Measurements from ENCODE around the gene KATNAL2. TPM values are rescaled to one million over a fixed set of nuclear protein-coding genes. Genes with fewer than 3 reads are reported as not detected.

KATNAL2 gene, protein sequence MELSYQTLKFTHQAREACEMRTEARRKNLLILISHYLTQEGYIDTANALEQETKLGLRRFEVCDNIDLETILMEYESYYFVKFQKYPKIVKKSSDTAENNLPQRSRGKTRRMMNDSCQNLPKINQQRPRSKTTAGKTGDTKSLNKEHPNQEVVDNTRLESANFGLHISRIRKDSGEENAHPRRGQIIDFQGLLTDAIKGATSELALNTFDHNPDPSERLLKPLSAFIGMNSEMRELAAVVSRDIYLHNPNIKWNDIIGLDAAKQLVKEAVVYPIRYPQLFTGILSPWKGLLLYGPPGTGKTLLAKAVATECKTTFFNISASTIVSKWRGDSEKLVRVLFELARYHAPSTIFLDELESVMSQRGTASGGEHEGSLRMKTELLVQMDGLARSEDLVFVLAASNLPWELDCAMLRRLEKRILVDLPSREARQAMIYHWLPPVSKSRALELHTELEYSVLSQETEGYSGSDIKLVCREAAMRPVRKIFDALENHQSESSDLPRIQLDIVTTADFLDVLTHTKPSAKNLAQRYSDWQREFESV
- total RNA-seq, result 5.9 and 10.2 TPM in 2 replicates

DNA sequence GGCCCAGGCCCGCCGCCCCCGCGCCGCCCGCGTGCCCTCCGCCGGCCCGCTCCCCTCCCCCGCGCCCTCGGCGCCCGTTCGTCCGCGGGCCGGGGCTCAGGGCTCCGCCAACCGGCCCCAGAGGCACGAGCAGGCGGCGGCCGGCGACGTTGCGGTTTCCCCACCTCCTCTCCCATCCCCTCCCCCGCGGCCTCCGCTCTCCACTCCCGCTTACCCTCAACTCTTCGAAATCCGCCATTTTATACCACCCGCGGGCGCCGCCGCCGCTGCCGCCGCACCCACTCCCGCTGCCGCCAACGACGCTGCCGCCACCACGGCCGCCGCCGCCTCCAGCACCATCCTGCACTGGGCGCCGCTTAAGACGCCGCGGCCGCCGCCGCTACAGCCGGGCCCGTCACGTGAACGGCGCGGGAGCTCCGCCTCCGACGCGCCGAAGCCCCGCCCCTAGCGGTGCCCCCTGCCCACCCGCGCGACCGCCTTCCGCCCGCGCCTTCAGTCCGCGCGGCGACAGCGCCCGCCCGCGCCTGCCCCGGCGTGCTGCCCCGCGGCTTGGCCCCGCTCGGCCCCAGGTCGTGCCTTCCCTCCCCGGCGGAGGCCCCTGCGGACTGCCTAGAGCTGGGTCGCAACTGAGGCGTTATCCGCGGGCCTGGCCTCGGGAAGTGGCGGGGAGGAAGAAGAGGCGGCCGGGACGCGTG, at the start of gene KATNAL2, which contains the start of gene PIAS2:
TSS of gene KATNAL2 (plus strand) at position 495 of the 695 bp plus-strand sequence. CDS start 29,271 bp downstream, outside the sequence.
TSS of gene PIAS2 (minus strand) at position 400 of the 695 bp plus-strand sequence. CDS start at position 238, 162 bp downstream.

DNA sequence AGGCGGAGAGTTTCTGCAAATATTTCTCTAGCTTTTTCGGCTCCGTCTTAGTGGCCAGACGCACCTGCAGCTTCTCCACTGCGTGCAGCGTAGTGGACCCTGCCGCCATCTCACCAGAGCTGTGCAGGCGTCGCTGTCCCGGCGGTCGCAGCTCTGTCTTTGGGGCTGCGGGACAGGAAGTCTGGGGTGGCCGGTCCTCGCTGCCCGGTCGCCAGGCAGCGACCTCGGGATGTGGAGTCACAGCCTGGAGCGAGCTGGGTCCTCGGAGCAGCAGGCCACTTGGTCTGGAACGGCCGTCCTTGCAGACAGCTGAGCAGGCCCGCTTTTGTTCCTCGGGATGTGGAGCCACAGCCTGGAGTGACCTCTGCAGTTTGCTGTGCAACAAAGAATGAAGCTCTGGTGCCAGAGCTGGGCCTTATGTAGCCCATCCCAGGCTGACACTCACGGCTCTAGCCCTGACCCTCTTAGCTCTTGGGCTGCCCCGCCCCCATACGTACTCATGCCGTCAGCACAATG, 117.8 kb downstream of the KATNAL2 start, which contains the start of gene ELOA2:
TSS of gene ELOA2 (minus strand) at position 466 of the 516 bp plus-strand sequence. CDS start at position 109, 357 bp downstream.

DNA sequence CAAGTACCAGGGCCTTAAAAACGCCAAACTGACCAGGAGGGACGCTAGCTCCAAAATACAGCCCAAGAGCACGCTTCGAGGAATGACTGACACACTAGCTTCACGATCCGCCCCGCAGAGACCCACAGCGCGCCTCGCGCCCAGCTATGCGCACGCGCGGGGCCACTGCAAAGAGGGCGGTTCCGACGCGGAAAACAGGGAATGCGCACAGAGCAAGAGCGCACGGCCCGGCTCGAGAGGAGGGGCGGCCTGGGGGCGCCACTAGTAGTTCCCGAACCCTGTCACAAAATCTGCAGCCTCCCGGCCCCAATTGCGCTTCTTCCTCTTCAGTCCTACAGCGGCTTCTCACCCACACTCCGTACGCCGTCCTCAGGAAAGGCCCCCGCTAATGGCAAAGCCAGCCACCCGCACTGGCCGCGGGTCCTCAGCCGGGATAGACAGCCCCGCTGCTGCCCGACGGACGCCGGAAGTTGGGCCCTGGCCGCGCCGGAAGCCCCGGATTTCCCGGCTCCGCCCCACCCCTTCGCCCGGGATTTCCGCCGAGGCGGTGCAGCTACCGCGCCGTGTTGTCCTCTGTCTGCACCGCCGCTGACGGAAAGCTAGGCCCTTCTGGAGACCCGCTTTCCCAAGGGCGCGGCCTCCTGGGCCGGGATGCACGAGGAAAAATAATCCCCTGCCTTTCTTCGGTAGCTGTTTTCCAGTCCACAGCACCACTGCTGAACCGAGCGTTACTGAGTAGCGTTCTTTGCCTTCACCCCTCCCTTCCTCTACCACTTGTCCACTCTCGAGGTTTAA, 232.8 kb downstream of the KATNAL2 start, which contains the start of gene HDHD2:
TSS of gene HDHD2 (minus strand) at position 472 of the 795 bp plus-strand sequence. CDS start 14,061 bp downstream, outside the sequence.

Small RNAs within 50 kb of the gene (small RNA-seq; reads per million reads assigned to genes)
- gene AC012254.4, result not detected

Other genes starting within 250 kb of the KATNAL2 start
- gene ST8SIA5, start 160.5 kb upstream of the KATNAL2 start, total RNA-seq, result 0.26 and 0.43 TPM in 2 replicates
- 44.6 and 46.3 TPM in 2 replicates for gene PIAS2, start 95 bp upstream of the KATNAL2 start, total RNA-seq
- gene ELOA2, start 118.0 kb downstream of the KATNAL2 start, total RNA-seq, result not detected in 2 replicates
- gene HDHD2, start 232.9 kb downstream of the KATNAL2 start, total RNA-seq, result 18.6 and 21.2 TPM in 2 replicates

Measured in articular chondrocyte of knee joint (primary cell).